HepG2 (cell line): ENCODE results near the gene TSGA10. TPM values are rescaled to one million over a fixed set of nuclear protein-coding genes. Genes with fewer than 3 reads are reported as not detected.

ENCODE experiments used
- CBX2 ChIP-seq, 2 experiments: fragments of 200-600 bp in 1 of 2; sonication (generic); formaldehyde crosslinking in 1 of 2; IDR thresholded peaks; 2 replicates each; pipeline versions ENCODE4 v1.7.0 to v1.8.1; 2018 to 2022; ENCODE audit warnings: low read depth in 2 of 2, low read length in 1 of 2, mild to moderate bottlenecking in 1 of 2, missing genetic modification reagents in 1 of 2
- GATAD1 ChIP-seq: IDR thresholded peaks from 2 replicates; pipeline ENCODE4 v1.6.1; 2016; ENCODE audit warnings: missing genetic modification reagents, missing compliant biosample characterization
- GZF1 ChIP-seq: sonication (generic); formaldehyde crosslinking; IDR thresholded peaks from 2 replicates; pipeline ENCODE4 v1.5.1; 2020; ENCODE audit warnings: mild to moderate bottlenecking, missing genetic modification reagents
- HDAC6 ChIP-seq: fragments of 200-600 bp; sonication (generic); IDR thresholded peaks from 2 replicates; pipeline ENCODE4 v1.7.0; 2017; ENCODE audit warnings: mild to moderate bottlenecking, antibody characterized with exemption, low read length, low read depth
- HES4 ChIP-seq: sonication (generic); formaldehyde crosslinking; IDR thresholded peaks from 2 replicates; pipeline ENCODE4 v1.9.0; 2021; ENCODE audit warnings: mild to moderate bottlenecking, missing genetic modification reagents, borderline replicate concordance
- KAT8 ChIP-seq: IDR thresholded peaks from 2 replicates; pipeline ENCODE4 v1.6.1; 2016; ENCODE audit warnings: missing genetic modification reagents, missing compliant biosample characterization
- KDM5A ChIP-seq: fragments of 200-600 bp; sonication (generic); IDR thresholded peaks from 2 replicates; pipeline ENCODE4 v1.7.0; 2018; ENCODE audit warnings: antibody characterized with exemption, mild to moderate bottlenecking, low read length, borderline replicate concordance
- MTA1 ChIP-seq: sonication (generic); formaldehyde crosslinking; IDR thresholded peaks from 2 replicates; pipeline ENCODE4 v1.4.0; 2020; ENCODE audit warnings: missing genetic modification reagents, mild to moderate bottlenecking, borderline replicate concordance
- NAIF1 ChIP-seq: sonication (generic); formaldehyde crosslinking; IDR thresholded peaks from 2 replicates; pipeline ENCODE4 v1.5.0; 2020; ENCODE audit warnings: mild to moderate bottlenecking, missing genetic modification reagents, borderline replicate concordance
- RELA ChIP-seq: sonication (generic); formaldehyde crosslinking; IDR thresholded peaks from 2 replicates; pipeline ENCODE4 v1.4.0; 2020; ENCODE audit warnings: missing genetic modification reagents
- RFXANK ChIP-seq: IDR thresholded peaks from 2 replicates; pipeline ENCODE4 v1.6.1; 2016
- ZNF256 ChIP-seq: sonication (generic); formaldehyde crosslinking; conservative IDR thresholded peaks from 2 replicates; pipeline ENCODE4 v1.4.0; 2020; ENCODE audit warnings: missing genetic modification reagents
- ZNF335 ChIP-seq: sonication (generic); formaldehyde crosslinking; IDR thresholded peaks from 2 replicates; pipeline ENCODE4 v1.4.0; 2020; ENCODE audit warnings: missing genetic modification reagents
- ZNF484 ChIP-seq: sonication (generic); formaldehyde crosslinking; IDR thresholded peaks from 2 replicates; pipeline ENCODE4 v1.5.1; 2020; ENCODE audit warnings: mild to moderate bottlenecking, low read depth, missing genetic modification reagents, borderline replicate concordance
- ZNF496 ChIP-seq: sonication (generic); formaldehyde crosslinking; IDR thresholded peaks from 2 replicates; pipeline ENCODE4 v1.8.1; 2023; ENCODE audit warnings: mild to moderate bottlenecking, moderate library complexity, missing genetic modification reagents; ENCODE audit not compliant: insufficient replicate concordance
- ZNF703 ChIP-seq: sonication (generic); formaldehyde crosslinking; IDR thresholded peaks from 2 replicates; pipeline ENCODE4 v1.5.1; 2020; ENCODE audit warnings: missing genetic modification reagents, mild to moderate bottlenecking, moderate library complexity, borderline replicate concordance
- ZNF761 ChIP-seq: sonication (generic); formaldehyde crosslinking; conservative IDR thresholded peaks from 2 replicates; pipeline ENCODE4 v1.4.0; 2020; ENCODE audit warnings: mild to moderate bottlenecking, missing genetic modification reagents
- ZNF773 ChIP-seq: sonication (generic); formaldehyde crosslinking; IDR thresholded peaks from 2 replicates; pipeline ENCODE4 v1.4.0; 2020; ENCODE audit warnings: missing genetic modification reagents, borderline replicate concordance
- ZSCAN25 ChIP-seq: sonication (generic); formaldehyde crosslinking; IDR thresholded peaks from 2 replicates; pipeline ENCODE4 v1.8.0; 2022; ENCODE audit warnings: mild to moderate bottlenecking, missing genetic modification reagents
- ZSCAN31 ChIP-seq: sonication (generic); formaldehyde crosslinking; IDR thresholded peaks from 2 replicates; pipeline ENCODE4 v1.5.0; 2020; ENCODE audit warnings: low read depth, mild to moderate bottlenecking, missing genetic modification reagents
- polyA plus RNA-seq, 8 experiments: library from polyadenylated mRNA; depleted of rRNA in 3 of 8; stranded (reverse) in 7 of 8; unstranded in 1 of 8; fragments of >200 nt; fragmentation: Illumina TruSeq in 4 of 8; extraction: Trizol in 4 of 8; gene quantifications; 2 replicates each; pipeline versions ENCODE4 v1.2.1 to v1.2.3, GENCODE V29; 2011 to 2016; ENCODE audit warnings: low read depth in 4 of 8, missing spikeins in 1 of 8, mixed read lengths in 1 of 8; ENCODE audit not compliant: insufficient read depth in 1 of 8
- total RNA-seq, 5 experiments: library from RNA; depleted of rRNA; stranded (reverse); fragments of >200 nt; fragmentation: Illumina TruSeq; extraction: Trizol; gene quantifications; 2 replicates each; pipeline ENCODE4 v1.2.3, GENCODE V29; 2016; ENCODE audit warnings: low read depth in 1 of 5
- TF ChIP-seq, protein P1 (sequence below): sonication (generic); formaldehyde crosslinking; IDR thresholded peaks from 2 replicates; pipeline ENCODE4 v1.8.0; 2022; ENCODE audit warnings: mild to moderate bottlenecking, missing genetic modification reagents, moderate library complexity
- TF ChIP-seq, protein P2 (sequence below): sonication (generic); formaldehyde crosslinking; IDR thresholded peaks from 2 replicates; pipeline ENCODE4 v1.8.1; 2023; ENCODE audit warnings: mild to moderate bottlenecking, inconsistent platforms, moderate library complexity, missing genetic modification reagents, borderline replicate concordance
- TF ChIP-seq, protein P3 (sequence below): sonication (generic); formaldehyde crosslinking; IDR thresholded peaks from 2 replicates; pipeline ENCODE4 v1.5.0; 2020; ENCODE audit warnings: missing genetic modification reagents
- TF ChIP-seq, protein P4 (sequence below): sonication (generic); formaldehyde crosslinking; conservative IDR thresholded peaks from 2 replicates; pipeline ENCODE4 v1.8.0; 2022; ENCODE audit warnings: missing genetic modification reagents

Gene TSGA10
- total and polyA plus RNA-seq, 2 of the 13 experiments (the other 11 are each of a cell fraction or from before 2014, with no cell fraction given), result 4.7 to 13.1 TPM

DNA sequence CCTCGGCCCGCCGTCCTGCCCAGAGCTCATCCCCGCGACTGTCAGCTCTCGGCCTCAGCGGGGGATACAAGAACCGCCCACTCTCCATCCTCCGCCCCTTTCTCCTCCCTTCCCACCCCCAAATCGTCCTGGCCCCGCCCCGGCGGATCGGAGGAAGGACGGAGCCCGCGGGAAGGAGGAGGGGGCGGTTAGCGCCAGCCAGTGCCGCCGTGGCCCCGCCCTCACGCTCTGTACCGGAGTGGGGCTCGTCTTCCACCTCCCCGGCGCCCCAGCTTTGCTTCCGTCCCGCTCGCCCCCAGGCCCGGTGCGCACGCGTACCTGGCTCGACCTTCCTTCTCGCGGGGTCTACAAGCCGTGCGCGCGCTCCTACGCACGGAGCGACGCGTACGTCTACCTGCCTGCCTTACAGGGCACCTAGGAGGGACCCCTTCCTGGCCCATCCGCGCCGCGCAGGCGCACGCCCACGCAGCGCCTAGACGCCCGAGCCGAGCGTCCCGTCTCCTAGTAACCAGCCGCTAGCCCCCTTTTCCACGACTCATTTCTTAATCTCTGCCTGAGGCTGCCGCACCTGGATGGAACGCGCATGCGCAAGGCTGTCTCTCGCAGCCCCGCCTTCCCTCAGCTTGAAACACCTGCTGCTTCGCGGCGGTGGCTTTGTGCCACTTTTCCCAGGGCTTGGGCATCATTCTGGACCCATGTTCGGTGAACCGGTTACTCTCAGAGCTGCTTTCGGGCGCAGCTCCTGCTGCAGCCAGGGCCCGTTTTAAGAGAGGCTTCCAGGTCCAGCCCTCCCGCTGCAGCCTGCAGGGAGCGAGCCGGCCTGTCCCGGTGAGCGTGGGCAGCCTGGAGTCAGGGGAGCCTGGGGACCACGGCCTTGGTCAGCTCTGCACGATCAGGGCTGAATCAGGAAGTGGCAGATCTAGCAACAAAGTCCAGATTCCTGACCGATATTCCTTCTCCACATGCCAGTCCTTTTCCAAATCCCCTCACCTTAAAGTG lies 13.3 kb downstream of the TSGA10 start, which contains the start of gene C2orf15 (continued):
- TF ChIP-seq KDM5A (peak; percentile 83), RELA (CRISPR knock-in tag) (peak; percentile 84; the same call in 1 of the 2 replicates), GATAD1 (CRISPR knock-in tag) (peak; percentile 88), GZF1 (CRISPR knock-in tag) (0 out of 2 replicates have a peak, but pooled peaks have one; percentile 72), ZNF773 (CRISPR knock-in tag) (no peak), ZNF496 (CRISPR knock-in tag) (no peak), HES4 (no peak), KAT8 (peak; percentile 83), MTA1 (peak; percentile 92), RFXANK (CRISPR knock-in tag) (no peak), ZNF703 (CRISPR knock-in tag) (no peak; the same call in 1 of the 2 replicates), ZSCAN25 (CRISPR knock-in tag) (no peak), ZNF484 (CRISPR knock-in tag) (no peak; the same call in 1 of the 2 replicates), ZNF761 (CRISPR knock-in tag) (peak; percentile 66; the same call in 1 of the 2 replicates), ZNF256 (no peak), NAIF1 (peak; percentile 95), ZNF335 (CRISPR knock-in tag) (peak; percentile 66), CBX2 (IDR thresholded peaks at IDR 0.05; ENCODE audit: low read depth, low read length) (no peak), CBX2 (CRISPR knock-in tag; IDR thresholded peaks at IDR 0.05; ENCODE audit: low read depth) (no peak), ZSCAN31 (CRISPR knock-in tag) (peak; percentile 35), HDAC6 (no peak)
- TF ChIP-seq, protein P1, sequence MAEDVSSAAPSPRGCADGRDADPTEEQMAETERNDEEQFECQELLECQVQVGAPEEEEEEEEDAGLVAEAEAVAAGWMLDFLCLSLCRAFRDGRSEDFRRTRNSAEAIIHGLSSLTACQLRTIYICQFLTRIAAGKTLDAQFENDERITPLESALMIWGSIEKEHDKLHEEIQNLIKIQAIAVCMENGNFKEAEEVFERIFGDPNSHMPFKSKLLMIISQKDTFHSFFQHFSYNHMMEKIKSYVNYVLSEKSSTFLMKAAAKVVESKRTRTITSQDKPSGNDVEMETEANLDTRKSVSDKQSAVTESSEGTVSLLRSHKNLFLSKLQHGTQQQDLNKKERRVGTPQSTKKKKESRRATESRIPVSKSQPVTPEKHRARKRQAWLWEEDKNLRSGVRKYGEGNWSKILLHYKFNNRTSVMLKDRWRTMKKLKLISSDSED (CRISPR knock-in tag), result no peak
- TF ChIP-seq, protein P2, sequence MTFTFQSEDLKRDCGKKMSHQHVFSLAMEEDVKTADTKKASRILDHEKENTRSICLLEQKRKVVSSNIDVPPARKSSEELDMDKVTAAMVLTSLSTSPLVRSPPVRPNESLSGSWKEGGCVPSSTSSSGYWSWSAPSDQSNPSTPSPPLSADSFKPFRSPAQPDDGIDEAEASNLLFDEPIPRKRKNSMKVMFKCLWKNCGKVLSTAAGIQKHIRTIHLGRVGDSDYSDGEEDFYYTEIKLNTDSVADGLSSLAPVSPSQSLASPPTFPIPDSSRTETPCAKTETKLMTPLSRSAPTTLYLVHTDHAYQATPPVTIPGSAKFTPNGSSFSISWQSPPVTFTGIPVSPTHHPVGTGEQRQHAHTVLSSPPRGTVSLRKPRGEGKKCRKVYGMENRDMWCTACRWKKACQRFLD (CRISPR knock-in tag), result no peak; the same call in 1 of the 2 replicates
- TF ChIP-seq, protein P3, sequence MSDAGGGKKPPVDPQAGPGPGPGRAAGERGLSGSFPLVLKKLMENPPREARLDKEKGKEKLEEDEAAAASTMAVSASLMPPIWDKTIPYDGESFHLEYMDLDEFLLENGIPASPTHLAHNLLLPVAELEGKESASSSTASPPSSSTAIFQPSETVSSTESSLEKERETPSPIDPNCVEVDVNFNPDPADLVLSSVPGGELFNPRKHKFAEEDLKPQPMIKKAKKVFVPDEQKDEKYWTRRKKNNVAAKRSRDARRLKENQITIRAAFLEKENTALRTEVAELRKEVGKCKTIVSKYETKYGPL (CRISPR knock-in tag), result no peak
- TF ChIP-seq, protein P4, sequence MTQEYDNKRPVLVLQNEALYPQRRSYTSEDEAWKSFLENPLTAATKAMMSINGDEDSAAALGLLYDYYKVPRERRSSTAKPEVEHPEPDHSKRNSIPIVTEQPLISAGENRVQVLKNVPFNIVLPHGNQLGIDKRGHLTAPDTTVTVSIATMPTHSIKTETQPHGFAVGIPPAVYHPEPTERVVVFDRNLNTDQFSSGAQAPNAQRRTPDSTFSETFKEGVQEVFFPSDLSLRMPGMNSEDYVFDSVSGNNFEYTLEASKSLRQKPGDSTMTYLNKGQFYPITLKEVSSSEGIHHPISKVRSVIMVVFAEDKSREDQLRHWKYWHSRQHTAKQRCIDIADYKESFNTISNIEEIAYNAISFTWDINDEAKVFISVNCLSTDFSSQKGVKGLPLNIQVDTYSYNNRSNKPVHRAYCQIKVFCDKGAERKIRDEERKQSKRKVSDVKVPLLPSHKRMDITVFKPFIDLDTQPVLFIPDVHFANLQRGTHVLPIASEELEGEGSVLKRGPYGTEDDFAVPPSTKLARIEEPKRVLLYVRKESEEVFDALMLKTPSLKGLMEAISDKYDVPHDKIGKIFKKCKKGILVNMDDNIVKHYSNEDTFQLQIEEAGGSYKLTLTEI, result no peak
